Measurements from ENCODE around the gene SWSAP1. TPM values are rescaled to one million over a fixed set of nuclear protein-coding genes. Genes with fewer than 3 reads are reported as not detected.
"Not testable (repeated sequence)": the region's sequence is repeated elsewhere in the genome, so short reads cannot be mapped to it uniquely, and the experiment has no call there.

SWSAP1 gene
- total RNA-seq, 1 donor: 0.72 TPM

GRCh38 chr19:11337080-11337479 lies 37.4 kb upstream of the SWSAP1 start:
- Histone ChIP-seq H3K27me3 (ENCODE audit: insufficient read depth, low read length) (no peaks in the 10 kb centered on the region), H3K27ac (ENCODE audit: low read depth, low read length) (no peak overlapping the region), H3K79me2 (ENCODE audit: insufficient read depth, low read length) (no peaks in the 10 kb centered on the region), H3K36me3 (ENCODE audit: insufficient read depth, low read length) (peaks cover 4% of the 10 kb centered on the region), H2AFZ (ENCODE audit: low read length) (no peak overlapping the region), H3K4me2 (ENCODE audit: insufficient read depth, low read length) (no peak overlapping the region), H3K4me1 (ENCODE audit: insufficient read depth, low read length) (peaks cover 6% of the 10 kb centered on the region), H3K9me3 (ENCODE audit: low read depth, low read length) (no peaks in the 10 kb centered on the region), H3K4me3 (ENCODE audit: insufficient read depth, low read length) (no peak overlapping the region), H4K20me1 (ENCODE audit: insufficient read depth, low read length) (no peaks in the 10 kb centered on the region)
- no peak for DNase-seq (ENCODE audit: insufficient read length, low spot score, missing footprints)
- TF ChIP-seq, protein P1, sequence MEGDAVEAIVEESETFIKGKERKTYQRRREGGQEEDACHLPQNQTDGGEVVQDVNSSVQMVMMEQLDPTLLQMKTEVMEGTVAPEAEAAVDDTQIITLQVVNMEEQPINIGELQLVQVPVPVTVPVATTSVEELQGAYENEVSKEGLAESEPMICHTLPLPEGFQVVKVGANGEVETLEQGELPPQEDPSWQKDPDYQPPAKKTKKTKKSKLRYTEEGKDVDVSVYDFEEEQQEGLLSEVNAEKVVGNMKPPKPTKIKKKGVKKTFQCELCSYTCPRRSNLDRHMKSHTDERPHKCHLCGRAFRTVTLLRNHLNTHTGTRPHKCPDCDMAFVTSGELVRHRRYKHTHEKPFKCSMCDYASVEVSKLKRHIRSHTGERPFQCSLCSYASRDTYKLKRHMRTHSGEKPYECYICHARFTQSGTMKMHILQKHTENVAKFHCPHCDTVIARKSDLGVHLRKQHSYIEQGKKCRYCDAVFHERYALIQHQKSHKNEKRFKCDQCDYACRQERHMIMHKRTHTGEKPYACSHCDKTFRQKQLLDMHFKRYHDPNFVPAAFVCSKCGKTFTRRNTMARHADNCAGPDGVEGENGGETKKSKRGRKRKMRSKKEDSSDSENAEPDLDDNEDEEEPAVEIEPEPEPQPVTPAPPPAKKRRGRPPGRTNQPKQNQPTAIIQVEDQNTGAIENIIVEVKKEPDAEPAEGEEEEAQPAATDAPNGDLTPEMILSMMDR (IDR thresholded peaks at IDR 0.05; ENCODE audit: extremely low read depth, low read depth, low read length): no peak

- Histone ChIP-seq H3K4me3 (ENCODE audit: insufficient read depth, low read length) (no peak overlapping the region), H3K36me3 (ENCODE audit: insufficient read depth, low read length) (peaks cover 10% of the 10 kb centered on the region), H3K27me3 (ENCODE audit: insufficient read depth, low read length) (no peaks in the 10 kb centered on the region), H3K27ac (ENCODE audit: low read depth, low read length) (no peak overlapping the region), H3K4me2 (ENCODE audit: insufficient read depth, low read length) (no peak overlapping the region), H4K20me1 (ENCODE audit: insufficient read depth, low read length) (peaks cover 7% of the 10 kb centered on the region), H2AFZ (ENCODE audit: low read length) (no peak overlapping the region), H3K9me3 (ENCODE audit: low read depth, low read length) (no peaks in the 10 kb centered on the region), H3K79me2 (ENCODE audit: insufficient read depth, low read length) (no peaks in the 10 kb centered on the region), H3K4me1 (ENCODE audit: insufficient read depth, low read length) (peaks cover 6% of the 10 kb centered on the region)
- TF ChIP-seq, protein P1 (IDR thresholded peaks at IDR 0.05; ENCODE audit: extremely low read depth, low read depth, low read length): no peak
- DNase-seq (ENCODE audit: insufficient read length, low spot score, missing footprints): no peak
These were observed 36.3 kb upstream of the SWSAP1 start for GRCh38 chr19:11338121-11338520.

DNA sequence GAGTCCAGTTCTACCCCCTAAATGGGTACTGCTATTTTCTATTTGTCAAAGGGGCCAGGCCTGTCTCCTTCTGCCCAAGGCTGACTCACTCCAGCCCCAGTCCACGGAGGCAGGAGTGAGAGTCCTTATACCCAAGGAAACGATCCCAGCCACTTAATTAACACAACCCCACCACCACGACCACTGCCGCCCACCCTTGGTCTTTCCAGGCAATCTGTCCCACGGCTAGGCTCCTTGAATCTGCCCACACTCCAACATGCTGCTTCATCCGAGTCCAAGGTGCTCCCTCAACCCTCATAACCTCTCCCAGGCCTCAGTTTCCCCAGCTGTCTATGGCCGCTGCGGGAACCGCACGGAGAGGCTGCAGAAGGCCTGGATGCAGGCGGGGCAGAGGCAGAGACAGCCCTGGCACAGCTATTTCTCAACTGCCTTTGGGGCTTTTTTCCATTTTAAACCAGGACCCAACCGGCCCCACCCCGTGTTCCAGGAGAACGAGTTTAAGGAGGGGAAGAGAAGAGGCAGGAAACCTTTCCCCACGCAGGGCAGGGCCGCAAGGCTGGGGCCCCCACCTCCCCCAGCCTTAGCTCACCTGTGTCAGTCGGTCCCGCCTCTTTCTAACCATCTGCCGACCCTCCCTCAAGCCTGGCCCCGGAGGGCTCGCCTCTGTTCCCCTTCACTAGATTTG lies 35.8 kb upstream of the SWSAP1 start:
- no peak for DNase-seq (ENCODE audit: insufficient read length, low spot score, missing footprints)
- H3K79me2 ChIP-seq (ENCODE audit: insufficient read depth, low read length): no peaks in the 10 kb centered on the region
- no peak overlapping the region for H2AFZ ChIP-seq (ENCODE audit: low read length)
- H3K27ac ChIP-seq (ENCODE audit: low read depth, low read length): no peak overlapping the region
- H3K27me3 ChIP-seq (ENCODE audit: insufficient read depth, low read length): no peaks in the 10 kb centered on the region
- peak overlapping the region; percentile 73 for H3K4me3 ChIP-seq (ENCODE audit: insufficient read depth, low read length)
- peaks cover 12% of the 10 kb centered on the region for H4K20me1 ChIP-seq (ENCODE audit: insufficient read depth, low read length)
- TF ChIP-seq, protein P1 (IDR thresholded peaks at IDR 0.05; ENCODE audit: extremely low read depth, low read depth, low read length): no peak
- H3K4me2 ChIP-seq (ENCODE audit: insufficient read depth, low read length): peak overlapping the region; percentile 75
- peaks cover 6% of the 10 kb centered on the region for H3K4me1 ChIP-seq (ENCODE audit: insufficient read depth, low read length)
- peaks cover 10% of the 10 kb centered on the region for H3K36me3 ChIP-seq (ENCODE audit: insufficient read depth, low read length)
- no peaks in the 10 kb centered on the region for H3K9me3 ChIP-seq (ENCODE audit: low read depth, low read length)

- Histone ChIP-seq H2AFZ (ENCODE audit: low read length) (peak within 1 kb of the TSS; percentile 73), H3K4me2 (ENCODE audit: insufficient read depth, low read length) (peak within 1 kb of the TSS; percentile 75), H3K79me2 (ENCODE audit: insufficient read depth, low read length) (no peaks in the 10 kb centered on the region), H3K27ac (ENCODE audit: low read depth, low read length) (no peak within 1 kb of the TSS), H4K20me1 (ENCODE audit: insufficient read depth, low read length) (peaks cover 14% of the 10 kb centered on the region), H3K27me3 (ENCODE audit: insufficient read depth, low read length) (no peaks in the 10 kb centered on the region), H3K36me3 (ENCODE audit: insufficient read depth, low read length) (peaks cover 10% of the 10 kb centered on the region), H3K4me1 (ENCODE audit: insufficient read depth, low read length) (peaks cover 9% of the 10 kb centered on the region), H3K9me3 (ENCODE audit: low read depth, low read length) (no peaks in the 10 kb centered on the region), H3K4me3 (ENCODE audit: insufficient read depth, low read length) (peak within 1 kb of the TSS; percentile 73)
- peak; percentile 97 for DNase-seq (ENCODE audit: insufficient read length, low spot score, missing footprints)
- TF ChIP-seq, protein P1 (IDR thresholded peaks at IDR 0.05; ENCODE audit: extremely low read depth, low read depth, low read length): no peak
These were observed 35.0 kb upstream of the SWSAP1 start, which contains the start of gene RAB3D for GRCh38 chr19:11339254-11340098. Gene RAB3D (minus strand): TSS chr19:11339657. CDS start chr19:11337399, 2,258 bp downstream.

- not testable (repeated sequence) for H2AFZ ChIP-seq (ENCODE audit: low read length)
These were observed 34.4 kb upstream of the SWSAP1 start for GRCh38 chr19:11340099-11340467.

More at GRCh38 chr19:11340099-11340467, 34.4 kb upstream of the SWSAP1 start:
- H3K9me3 ChIP-seq (ENCODE audit: low read depth, low read length); H3K27ac ChIP-seq (ENCODE audit: low read depth, low read length); H3K36me3 ChIP-seq (ENCODE audit: insufficient read depth, low read length); DNase-seq (ENCODE audit: insufficient read length, low spot score, missing footprints); H3K79me2 ChIP-seq (ENCODE audit: insufficient read depth, low read length); H3K27me3 ChIP-seq (ENCODE audit: insufficient read depth, low read length): not testable (repeated sequence)
- Histone ChIP-seq H3K4me2 (ENCODE audit: insufficient read depth, low read length) (peak overlapping the region; percentile 75), H3K4me3 (ENCODE audit: insufficient read depth, low read length) (peak overlapping the region; percentile 73), H3K4me1 (ENCODE audit: insufficient read depth, low read length) (peaks cover 11% of the 10 kb centered on the region), H4K20me1 (ENCODE audit: insufficient read depth, low read length) (peaks cover 14% of the 10 kb centered on the region)

Data from osteoblast (primary cell).